IMR-90 (cell line): ENCODE results near the gene PFDN5. TPM values are rescaled to one million over a fixed set of nuclear protein-coding genes. Genes with fewer than 3 reads are reported as not detected.

Experiments used
- ATAC-seq: fragments of 200-7000 bp; cut with Tn5 transposase; 2 replicates; pipeline ENCODE4 v1.9.1; 2020; ENCODE audit warnings: low read depth, mild to moderate bottlenecking, moderate library complexity
- BruUV-seq: library from RNA; stranded (reverse); fragments of 400-500 nt; replicated peaks from 2 replicates; lab custom pipeline; 2021; lab: Mats Ljungman, UMichigan
- CTCF ChIA-PET: fragments of 300-600 bp; formaldehyde crosslinking; extraction: SDS; loops from one replicate; lab custom pipeline; 2021; ENCODE audit warnings: antibody characterized with exemption; lab: Yijun Ruan, JAX
- POLR2A ChIA-PET: fragments of 300-600 bp; sonication (Branson Sonifier 250); formaldehyde crosslinking; loops from one replicate; lab custom pipeline; 2022; ENCODE audit warnings: antibody characterized with exemption; ENCODE audit not compliant: unreplicated experiment; lab: Charles Lee
- DNase-seq: peaks from one replicate; pipeline ENCODE4 v3.0.0; 2013
- H2AFZ ChIP-seq: replicated peaks from 2 replicates; pipeline ENCODE3; 2013; ENCODE audit warnings: low read length, mild to moderate bottlenecking; ENCODE audit not compliant: poor library complexity
- H2AK5ac ChIP-seq: 2 replicates; pipeline ENCODE4 v1.6.1; 2013; ENCODE audit warnings: low read depth, low read length, inconsistent platforms
- H2AK9ac ChIP-seq: replicated peaks from 2 replicates; pipeline ENCODE3; 2013; ENCODE audit warnings: mild to moderate bottlenecking, low read depth, low read length, moderate library complexity; ENCODE audit not compliant: poor library complexity
- H2BK120ac ChIP-seq: 2 replicates; pipeline ENCODE4 v1.6.1; 2013; ENCODE audit warnings: low read depth, low read length, inconsistent platforms
- H2BK15ac ChIP-seq: 3 replicates; pipeline ENCODE4 v1.6.1; 2013; ENCODE audit warnings: low read depth, low read length, inconsistent platforms
- H2BK20ac ChIP-seq: 2 replicates; pipeline ENCODE4 v1.6.1; 2013; ENCODE audit warnings: low read depth, mild to moderate bottlenecking, inconsistent platforms, low read length, moderate library complexity
- H2BK5ac ChIP-seq: 2 replicates; pipeline ENCODE4 v1.6.1; 2013; ENCODE audit warnings: mild to moderate bottlenecking, low read depth, low read length, inconsistent platforms; ENCODE audit not compliant: poor library complexity, severe bottlenecking
- H3K14ac ChIP-seq: replicated peaks from 2 replicates; pipeline ENCODE4 v1.6.1; 2013; ENCODE audit warnings: low read depth, low read length, inconsistent platforms
- H3K18ac ChIP-seq: 2 replicates; pipeline ENCODE4 v1.6.1; 2013; ENCODE audit warnings: low read depth, low read length, control low read depth
- H3K23ac ChIP-seq: 2 replicates; pipeline ENCODE4 v1.6.1; 2013; ENCODE audit warnings: low read depth, low read length, inconsistent platforms
- H3K27ac ChIP-seq: 2 replicates; pipeline ENCODE4 v1.5.1; 2013; ENCODE audit warnings: mild to moderate bottlenecking, control low read depth, low read length; ENCODE audit not compliant: insufficient read depth
- H3K27me3 ChIP-seq: 2 replicates; pipeline ENCODE4 v1.6.1; 2013; ENCODE audit warnings: low read length; ENCODE audit not compliant: control insufficient read depth, insufficient read depth
- H3K36me3 ChIP-seq: 2 replicates; pipeline ENCODE4 v1.6.1; 2013; ENCODE audit warnings: low read length, mixed read lengths; ENCODE audit not compliant: control insufficient read depth, insufficient read depth
- H3K4ac ChIP-seq: 2 replicates; pipeline ENCODE4 v1.6.1; 2013; ENCODE audit warnings: low read depth, low read length, inconsistent platforms
- H3K4me1 ChIP-seq: 2 replicates; pipeline ENCODE4 v1.6.1; 2013; ENCODE audit warnings: low read length, mixed read lengths; ENCODE audit not compliant: control insufficient read depth, insufficient read depth
- H3K4me2 ChIP-seq: 2 replicates; pipeline ENCODE4 v1.6.1; 2013; ENCODE audit warnings: low read depth, mild to moderate bottlenecking, control low read depth, low read length, moderate library complexity
- H3K4me3 ChIP-seq: 2 replicates; pipeline ENCODE4 v1.5.1; 2013; ENCODE audit warnings: low read depth, mild to moderate bottlenecking, control low read depth, low read length, moderate library complexity; ENCODE audit not compliant: insufficient read depth
- H3K56ac ChIP-seq: 2 replicates; pipeline ENCODE4 v1.6.1; 2013; ENCODE audit warnings: low read length, inconsistent platforms; ENCODE audit not compliant: insufficient read depth; ENCODE audit errors: extremely low read depth
- H3K79me1 ChIP-seq, 2 experiments: 2 replicates each; pipeline ENCODE4 v1.6.1; 2013; ENCODE audit warnings: low read length in 2 of 2, inconsistent platforms in 1 of 2, low read depth in 1 of 2
- H3K9ac ChIP-seq: 2 replicates; pipeline ENCODE4 v1.6.1; 2013; ENCODE audit warnings: low read depth, low read length, control low read depth
- H3K9me1 ChIP-seq: 2 replicates; pipeline ENCODE4 v1.6.1; 2013; ENCODE audit warnings: low read length, inconsistent platforms; ENCODE audit not compliant: insufficient read depth
- H3K9me3 ChIP-seq: 2 replicates; pipeline ENCODE4 v1.6.1; 2013; ENCODE audit warnings: low read length; ENCODE audit not compliant: control insufficient read depth, insufficient read depth
- H4K20me1 ChIP-seq: 2 replicates; pipeline ENCODE4 v1.6.1; 2013; ENCODE audit warnings: low read length, inconsistent platforms; ENCODE audit not compliant: insufficient read depth
- H4K5ac ChIP-seq: 2 replicates; pipeline ENCODE4 v1.6.1; 2013; ENCODE audit warnings: mild to moderate bottlenecking, low read depth, low read length, control low read depth
- H4K8ac ChIP-seq, 2 experiments: 2 replicates each; pipeline ENCODE4 v1.6.1; 2013; ENCODE audit warnings: low read depth in 2 of 2, low read length in 2 of 2, control low read depth in 1 of 2, inconsistent platforms in 1 of 2
- H4K91ac ChIP-seq: 2 replicates; pipeline ENCODE4 v1.6.1; 2013; ENCODE audit warnings: low read depth, low read length, inconsistent platforms; ENCODE audit not compliant: insufficient read depth
- CEBPB ChIP-seq: IDR thresholded peaks from 2 replicates; pipeline ENCODE4 v1.6.1; 2012; ENCODE audit warnings: low read depth, low read length, improper control_type of control experiment
- CHD1 ChIP-seq: IDR thresholded peaks from 2 replicates; pipeline ENCODE4 v1.6.1; 2012; ENCODE audit warnings: low read depth, low read length, improper control_type of control experiment
- MXI1 ChIP-seq: IDR thresholded peaks from 2 replicates; pipeline ENCODE4 v1.6.1; 2012; ENCODE audit warnings: low read depth, mild to moderate bottlenecking, low read length, moderate library complexity, borderline replicate concordance
- WGBS, 2 experiments: methylation state at CpG; one replicate each; pipeline versions ENCODE4 v1.1.5 to v1.1.7; 2013; ENCODE audit warnings: missing lambda C conversion rate in 2 of 2; ENCODE audit not compliant: insufficient read length in 1 of 2; ENCODE audit errors: extremely low coverage in 2 of 2; 5-methylcytosine and 5-hydroxymethylcytosine counted together
- dilution Hi-C: fragments of 300-500 bp; cut with HindIII; formaldehyde crosslinking; loops from one replicate; pipeline ENCODE4 v1.14.3; 2018; ENCODE audit warnings: low sequenced_read_pairs; ENCODE audit not compliant: unreplicated experiment
- in situ Hi-C: fragments of 300-500 bp; cut with MboI; formaldehyde crosslinking; loops from 3 replicates; pipeline ENCODE4 v1.14.3; 2019; ENCODE audit warnings: low sequenced_read_pairs, inconsistent platforms, mixed read lengths
- intact Hi-C: fragments of 100-400 bp; cut with micrococcal nuclease; formaldehyde crosslinking; loops from 2 replicates; pipeline ENCODE4 v1.10.0; 2022
- polyA plus RNA-seq, 3 experiments: library from polyadenylated mRNA; depleted of rRNA; stranded (reverse); fragments of >200 nt; gene quantifications; 2 replicates each; pipeline ENCODE4 v1.2.3, GENCODE V29; 2012; ENCODE audit warnings: low replicate concordance in 1 of 3
- total RNA-seq: library from RNA; depleted of rRNA; stranded (reverse); fragments of >200 nt; gene quantifications from 2 replicates; pipeline ENCODE4 v1.2.3, GENCODE V29; 2012

PFDN5 gene
- total and polyA plus RNA-seq, 2 of the 4 experiments (the other 2 are of a cell fraction), result 1,011 to 1,338 TPM

DNA sequence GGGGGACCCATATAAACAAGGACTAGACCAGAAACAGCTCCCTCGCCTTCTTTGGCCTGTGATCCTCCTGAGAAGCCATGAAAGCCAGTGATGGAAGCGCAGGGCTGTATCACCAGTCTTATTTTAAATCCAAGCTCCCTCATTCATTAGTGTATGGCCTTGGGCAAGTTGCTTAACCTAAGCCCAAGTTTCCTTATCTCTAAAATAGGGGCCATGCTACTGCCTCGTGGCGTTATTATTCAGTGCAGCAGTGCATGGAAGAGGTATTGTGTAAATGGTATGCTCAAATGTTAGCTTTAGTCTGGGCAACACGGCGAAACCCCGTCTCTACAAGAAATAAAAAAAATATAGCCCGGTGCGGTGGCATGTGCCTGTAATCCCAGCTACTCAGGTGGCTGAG, 17.4 kb upstream of the PFDN5 start:
- POLR2A ChIA-PET, result no interaction called here
- Histone ChIP-seq H3K23ac (no peak overlapping the region), H3K79me1 (peaks cover 0 to 12% of the 10 kb centered on the region in 2 experiments; a peak in 1 of 4 replicates), H3K27me3 (no peaks in the 10 kb centered on the region), H4K8ac (no peak overlapping the region), H2BK15ac (no peak overlapping the region), H2BK5ac (no peak overlapping the region), H3K27ac (no peak overlapping the region), H2AK9ac (no peak overlapping the region), H3K9me3 (no peaks in the 10 kb centered on the region), H3K36me3 (peaks cover 18% of the 10 kb centered on the region), H3K56ac (no peak overlapping the region), H4K20me1 (no peaks in the 10 kb centered on the region), H2AFZ (no peak overlapping the region), H3K4me3 (no peak overlapping the region), H4K91ac (no peak overlapping the region), H2AK5ac (no peak overlapping the region), H3K4me2 (no peak overlapping the region), H4K5ac (no peak overlapping the region), H2BK20ac (no peak overlapping the region), H3K4me1 (no peaks in the 10 kb centered on the region), H3K18ac (no peak overlapping the region), H3K4ac (no peak overlapping the region), H2BK120ac (no peak overlapping the region), H3K9ac (no peak overlapping the region), H3K14ac (no peak overlapping the region), H3K9me1 (no peaks in the 10 kb centered on the region)
- BruUV-seq, result no TSS peak
- TF ChIP-seq CEBPB (no peak), CHD1 (no peak), MXI1 (no peak)
- ATAC-seq (no peak), DNase-seq (no peak)
- intact Hi-C loops (no loop called here), dilution Hi-C loops (no loop called here), in situ Hi-C loops (no loop called here)
- CTCF ChIA-PET, result interaction anchor here (0.6 to 1.0 kb wide), 3 partner anchors 8 to 1274 kb away, joined by 3 to 6 read pairs (median 6); partner anchors contain the start of gene ESPL1
- no CpG with 5 or more reads among the region's 9 CpGs for WGBS, 2 experiments
